HG03521 (cell line): ENCODE results near the gene SLC35G3.
"Not testable (repeated sequence)": the region's sequence is repeated elsewhere in the genome, so short reads cannot be mapped to it uniquely, and the experiment has no call there.

ENCODE experiments used
- ATAC-seq: cut with Tn5 transposase; IDR thresholded peaks from one replicate; pipeline ENCODE4 v1.9.1; 2021; ENCODE audit warnings: mild to moderate bottlenecking, moderate library complexity; ENCODE audit not compliant: unreplicated experiment

Gene SLC35G3

DNA sequence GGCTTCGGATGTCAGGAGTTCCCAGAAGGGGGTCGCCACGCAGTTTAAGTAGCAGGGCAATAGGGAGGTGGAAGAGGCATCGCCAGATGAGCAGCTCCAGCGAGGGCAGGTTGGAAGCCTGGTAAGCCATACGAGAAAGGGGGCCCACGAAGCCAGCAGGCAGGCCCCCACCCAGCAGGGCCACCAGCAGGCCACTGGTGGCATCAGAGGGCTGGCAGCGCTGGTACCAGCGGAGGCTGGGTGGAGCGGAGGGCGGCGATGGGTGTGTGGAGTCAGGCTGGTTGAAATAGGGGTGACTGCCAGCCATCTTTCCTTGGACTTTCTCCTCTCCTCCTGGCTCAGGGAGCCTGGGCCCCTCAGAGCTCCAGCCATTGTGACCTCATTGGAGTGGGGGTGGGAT, at the start of gene SLC35G3:
TSS of gene SLC35G3 (minus strand) at position 393 of the 400 bp plus-strand sequence. CDS start at position 307, 86 bp downstream.
- ATAC-seq = not testable (repeated sequence)

DNA sequence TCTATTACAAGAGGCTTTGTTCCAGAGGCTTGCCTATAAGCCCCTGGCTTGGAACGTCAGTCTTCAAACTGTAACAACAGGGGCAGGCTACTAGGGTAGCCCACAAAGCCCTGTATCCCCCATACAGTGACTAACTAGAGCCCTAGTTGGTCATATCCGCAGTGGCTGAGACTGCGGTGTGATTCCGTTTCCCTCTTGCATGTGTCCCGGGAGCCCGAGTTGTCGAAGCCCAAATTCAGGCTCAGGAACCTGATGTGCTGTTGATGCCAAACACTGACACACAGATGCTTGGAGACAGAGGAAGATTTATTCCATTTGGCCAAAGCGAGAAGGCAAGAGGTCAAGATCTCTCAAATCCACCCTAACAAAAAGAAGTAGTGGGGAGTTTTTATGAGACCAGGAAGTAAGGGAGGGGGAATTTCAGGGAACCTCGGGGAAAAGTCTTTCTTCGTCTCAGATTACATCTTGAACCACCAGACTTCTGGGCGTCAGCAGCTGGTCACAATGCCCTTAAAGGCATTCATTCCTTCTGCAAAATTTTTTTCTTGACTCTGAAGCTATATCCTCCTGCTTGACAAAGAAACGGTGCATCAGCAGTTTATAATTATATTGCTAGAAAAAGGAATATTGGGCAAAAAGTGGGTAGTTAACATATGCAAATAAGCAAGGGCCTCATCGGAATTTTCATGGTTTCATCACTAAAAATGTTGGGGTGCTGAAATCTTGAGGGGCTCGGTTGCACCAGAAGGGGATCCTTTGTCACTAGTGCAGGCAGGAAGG, 49.6 kb upstream of the SLC35G3 start:
- peak; percentile 3 for ATAC-seq

DNA sequence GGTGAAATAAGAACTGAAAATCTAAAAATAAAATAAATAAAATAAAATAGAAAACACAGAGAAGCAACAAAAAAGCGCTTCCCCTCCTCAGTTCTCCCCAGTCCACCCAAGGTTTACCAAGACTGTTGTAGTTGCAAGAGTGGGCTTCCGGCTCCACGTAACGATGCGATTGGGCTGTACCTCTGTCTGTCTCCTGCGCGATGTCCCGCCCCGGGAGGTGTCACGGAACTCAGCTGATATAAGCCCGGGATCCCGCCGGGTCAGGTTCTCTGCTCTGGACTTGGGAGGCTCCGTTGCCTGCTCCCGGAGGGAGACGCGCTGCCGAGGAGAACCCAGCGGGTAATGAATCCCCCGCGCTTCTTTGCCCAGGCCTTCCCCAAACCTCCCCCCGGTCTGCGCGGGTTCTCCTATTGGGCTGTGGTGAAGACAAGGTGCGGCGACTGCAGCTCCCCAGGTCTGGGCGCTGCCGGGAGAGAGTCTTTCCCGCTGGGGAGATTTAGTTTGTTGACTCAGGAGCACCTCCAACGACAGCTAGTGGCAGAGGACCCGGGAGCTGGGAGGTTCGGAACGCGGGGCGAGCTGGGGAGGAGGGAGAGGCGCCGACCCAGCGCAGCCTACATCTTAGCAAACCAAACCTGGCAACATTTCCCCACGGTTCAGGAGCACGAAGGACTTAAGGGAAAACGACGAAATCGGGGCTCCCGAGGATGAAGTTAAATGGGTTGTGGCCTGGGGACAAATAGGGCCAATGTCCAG, 48.8 kb upstream of the SLC35G3 start, which contains the start of gene SLFN5:
TSS of gene SLFN5 (plus strand) at position 268 of the 756 bp plus-strand sequence. CDS start 15,619 bp downstream, outside the sequence.
- peak; percentile 76 for ATAC-seq

DNA sequence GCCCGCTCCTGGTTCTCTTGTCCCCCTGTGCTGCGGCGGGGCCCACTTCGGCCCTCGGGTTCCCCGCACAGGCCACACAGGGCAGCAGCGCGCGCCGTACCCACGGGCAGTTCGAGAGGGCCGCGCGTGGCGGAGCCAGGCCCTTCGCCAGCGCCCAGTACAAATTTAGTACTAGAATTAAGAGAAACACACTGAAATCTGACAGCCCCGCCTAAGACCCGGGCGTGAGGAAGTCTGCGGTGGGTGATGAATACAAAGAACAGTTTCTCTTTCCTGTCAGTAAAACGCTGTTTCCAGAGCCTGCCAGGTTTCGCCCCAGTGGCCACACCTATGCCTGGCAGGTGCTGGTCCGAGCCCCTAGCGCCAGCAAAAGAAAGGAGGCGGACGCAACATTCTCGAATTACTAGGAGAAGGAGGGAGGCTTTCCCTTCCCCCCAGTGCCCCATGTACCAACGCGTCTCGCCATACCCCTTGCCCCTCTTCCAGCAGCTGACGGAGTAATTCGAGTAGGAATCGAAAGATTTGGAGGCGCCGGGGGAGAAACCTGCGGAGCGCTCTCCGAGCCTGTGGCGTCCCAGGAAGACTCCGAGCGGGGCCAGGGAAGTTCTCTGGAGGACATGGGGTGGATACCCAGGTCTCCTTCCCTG, 48.1 kb upstream of the SLC35G3 start:
- ATAC-seq = peak; percentile 49

DNA sequence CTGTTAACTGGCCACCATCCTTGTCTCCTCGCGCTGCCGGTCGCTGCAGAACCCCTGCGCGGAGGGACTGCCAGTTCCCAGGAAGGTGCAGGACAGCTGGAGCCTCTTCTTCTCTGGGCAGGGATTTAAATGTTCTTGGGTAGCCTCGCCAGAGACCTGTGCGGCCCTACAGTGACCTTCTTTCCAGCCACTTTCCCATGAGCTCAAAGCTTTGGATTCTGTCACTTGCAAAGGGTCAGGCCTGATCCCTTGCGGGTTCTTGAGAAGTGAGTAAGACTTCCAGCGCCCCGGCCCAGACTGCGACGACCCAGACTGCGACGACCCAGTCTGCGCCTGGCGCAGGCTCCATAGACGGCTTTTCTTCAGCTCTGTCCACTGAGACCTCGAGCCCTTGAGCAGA, 47.3 kb upstream of the SLC35G3 start:
- ATAC-seq = no peak

DNA sequence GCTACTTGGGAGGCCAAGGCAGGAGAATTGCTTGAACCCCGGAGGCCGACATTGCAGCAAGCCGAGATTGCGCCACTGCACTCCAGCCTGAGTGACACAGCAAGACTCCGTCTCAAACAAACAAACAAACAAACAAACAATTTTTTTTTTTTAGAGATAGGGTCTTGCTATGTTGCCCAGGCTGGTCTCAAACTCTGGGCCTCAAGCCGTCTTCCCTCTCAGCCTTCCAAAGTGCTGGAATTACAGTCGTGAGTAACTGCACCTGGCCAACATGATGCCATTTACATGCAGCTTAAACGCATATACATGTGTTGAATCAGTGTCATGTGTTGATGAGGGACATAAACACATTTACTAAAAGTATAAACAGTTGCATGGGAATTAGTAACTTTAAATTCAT, 46.7 kb upstream of the SLC35G3 start:
- ATAC-seq = no peak

DNA sequence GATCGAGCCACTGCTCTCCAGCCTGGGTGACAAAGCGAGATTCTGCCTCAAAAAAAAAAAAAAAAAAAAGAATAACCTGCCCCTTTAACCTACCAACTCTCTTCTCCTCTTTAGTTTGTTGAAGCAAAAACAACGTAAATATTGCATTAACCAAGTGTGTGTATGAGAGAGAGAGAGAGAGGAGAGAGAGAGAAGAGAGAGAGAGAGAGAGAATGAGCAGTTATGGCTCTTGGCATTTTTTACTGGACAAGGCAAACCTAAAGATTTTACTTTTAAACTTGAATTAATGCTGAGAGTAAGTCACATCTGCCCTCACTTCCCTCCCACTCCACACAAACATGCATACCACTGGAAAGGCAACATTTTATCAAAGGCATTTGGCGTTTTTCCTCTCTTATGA, 45.6 kb upstream of the SLC35G3 start:
- ATAC-seq = no peak

DNA sequence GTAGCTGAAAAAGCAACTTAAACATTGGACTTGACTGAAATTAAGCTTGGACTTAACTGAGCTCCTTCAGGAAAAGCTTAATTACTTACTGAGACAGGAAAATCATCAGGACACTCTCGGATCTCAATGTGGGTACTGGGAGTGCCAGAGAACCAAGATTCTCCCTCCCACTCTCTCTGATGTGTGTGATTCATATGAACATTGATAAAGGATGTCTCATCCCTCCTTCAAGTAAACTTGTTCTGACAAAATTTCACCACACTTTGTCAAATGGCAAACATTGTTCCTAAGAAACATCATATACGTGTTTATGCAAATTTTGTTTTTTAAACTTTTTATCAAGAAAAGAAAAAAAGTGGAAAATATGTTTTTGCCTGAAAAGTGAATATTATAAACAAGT, 44.6 kb upstream of the SLC35G3 start:
- ATAC-seq = no peak

DNA sequence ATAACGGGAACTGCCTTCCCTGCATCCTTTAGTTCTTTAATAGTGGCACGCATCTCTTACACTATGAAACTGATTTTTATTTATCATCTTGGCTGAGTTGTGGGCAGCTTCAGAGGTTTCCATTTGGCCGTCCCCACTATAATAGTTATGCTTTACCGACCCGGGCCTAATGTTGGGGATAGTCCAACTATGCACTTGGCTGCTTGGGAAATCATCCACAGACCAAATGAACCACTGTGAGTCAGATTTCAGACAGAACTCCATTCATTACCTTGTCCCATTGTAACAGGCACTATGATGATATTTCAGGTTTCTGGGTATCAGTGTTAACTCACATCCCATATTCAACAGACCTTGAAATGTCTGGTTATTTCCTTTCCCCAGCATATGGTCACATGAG, 42.6 kb upstream of the SLC35G3 start:
- ATAC-seq = no peak

DNA sequence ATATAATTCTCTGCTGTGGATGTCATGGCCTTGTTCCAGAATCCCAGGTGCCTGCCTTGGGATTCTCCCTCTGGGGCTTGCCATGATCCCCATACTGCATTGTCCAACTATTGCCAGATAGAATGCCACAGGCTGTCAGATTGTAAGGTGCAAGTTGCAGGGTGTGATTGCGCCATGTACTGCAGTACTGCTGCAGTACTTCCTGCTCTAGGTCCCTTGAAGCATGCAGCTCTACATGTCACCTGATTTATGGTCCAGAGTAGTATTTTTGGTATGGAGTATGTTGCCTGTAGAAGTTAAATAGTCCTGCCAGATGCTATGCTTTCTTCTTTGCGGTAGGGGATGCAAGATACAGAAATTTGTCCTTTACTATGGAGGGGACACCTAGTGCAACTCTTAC, 41.7 kb upstream of the SLC35G3 start:
- no peak for ATAC-seq

DNA sequence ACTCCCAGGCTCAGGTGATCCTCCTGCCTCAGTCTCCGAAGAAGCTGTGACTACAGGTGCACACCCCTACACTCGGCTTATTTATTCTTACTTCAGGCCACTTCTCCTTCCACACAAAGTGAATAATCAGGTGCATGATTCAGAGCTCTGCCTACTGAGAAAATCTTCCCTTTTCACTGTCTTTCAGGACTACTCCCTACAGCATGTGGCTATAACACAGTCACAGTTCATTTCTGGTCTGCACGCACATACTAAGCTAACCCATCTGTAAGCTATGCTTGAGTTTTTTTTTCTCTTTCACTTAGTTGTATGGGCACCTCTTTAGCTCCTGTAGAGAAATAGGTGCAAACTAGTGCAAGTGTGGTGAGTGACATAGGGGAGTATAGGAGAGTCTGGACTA, 41.1 kb upstream of the SLC35G3 start:
- ATAC-seq = no peak

DNA sequence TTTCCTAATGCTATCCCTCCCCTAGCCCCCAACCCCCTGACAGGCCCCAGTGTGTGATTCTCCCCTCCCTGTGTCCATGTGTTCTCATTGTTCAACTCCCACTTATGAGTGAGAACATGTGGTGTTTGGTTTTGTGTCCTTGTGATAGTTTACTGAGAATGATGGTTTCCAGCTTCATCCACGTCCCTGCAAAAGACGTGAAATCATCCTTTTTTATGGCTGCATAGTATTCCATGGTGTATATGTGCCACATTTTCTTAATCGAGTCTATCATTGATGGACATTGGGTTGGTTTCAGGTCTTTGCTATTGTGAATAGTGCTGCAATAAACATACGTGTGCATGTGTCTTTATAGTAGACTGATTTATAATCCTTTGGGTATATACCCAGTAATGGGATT, 40.1 kb upstream of the SLC35G3 start:
- ATAC-seq = not testable (repeated sequence)

DNA sequence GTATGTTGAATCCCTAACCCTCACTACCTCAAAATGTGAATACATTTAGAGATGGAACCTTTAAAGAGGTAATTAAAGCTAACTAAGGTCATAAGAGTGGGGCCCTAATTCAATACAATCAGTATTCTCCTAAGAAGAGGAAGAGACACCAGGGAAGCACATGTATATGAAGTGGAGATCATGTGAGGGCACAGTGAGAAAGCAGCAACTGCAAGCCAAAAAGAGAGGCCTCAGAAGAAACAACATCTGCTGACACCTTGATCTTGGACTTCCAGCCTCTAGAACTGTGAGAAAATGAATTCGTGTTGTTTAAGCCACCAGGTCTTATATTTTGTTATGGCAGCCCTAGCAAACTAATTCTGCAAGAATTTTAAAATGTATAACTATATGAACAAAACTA, 35.4 kb upstream of the SLC35G3 start:
- no peak for ATAC-seq

DNA sequence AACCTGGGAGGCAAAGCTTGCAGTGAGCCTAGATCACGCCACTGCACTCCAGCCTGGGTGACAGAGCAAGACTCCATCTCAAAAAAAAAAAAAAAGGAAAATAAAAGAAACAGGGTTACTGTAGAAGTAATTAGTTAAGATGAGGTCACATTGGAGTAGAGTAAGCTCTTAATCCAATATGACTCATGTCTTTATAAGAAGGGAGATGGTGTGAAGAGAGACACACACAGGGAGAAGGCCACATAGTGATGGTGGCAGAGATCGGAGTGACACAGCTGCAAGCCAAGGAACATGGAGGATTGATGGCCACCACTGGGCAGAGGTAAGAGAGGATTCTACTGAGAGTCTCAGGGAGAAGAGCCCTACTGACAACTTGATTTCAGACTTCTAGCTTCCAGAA, 33.4 kb upstream of the SLC35G3 start:
- no peak for ATAC-seq

DNA sequence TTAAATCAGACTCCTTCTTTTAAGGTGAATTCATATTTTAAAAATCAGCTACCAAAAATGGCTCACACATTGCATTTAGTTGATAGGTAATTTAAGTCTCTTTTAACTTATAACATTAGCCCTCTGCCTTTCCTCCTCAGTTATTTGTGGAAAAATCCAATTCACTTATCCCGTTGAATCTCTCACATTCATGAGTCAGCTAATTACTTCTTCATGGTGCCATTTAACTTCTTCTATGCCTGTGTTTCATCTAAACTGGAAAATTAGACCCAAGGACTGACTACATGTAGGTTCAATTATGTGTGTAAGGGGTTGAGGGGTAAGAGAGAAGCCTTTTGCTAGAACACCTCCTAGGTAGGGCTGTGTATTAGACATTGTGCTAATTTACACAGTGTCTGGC, 30.2 kb upstream of the SLC35G3 start:
- ATAC-seq = no peak

DNA sequence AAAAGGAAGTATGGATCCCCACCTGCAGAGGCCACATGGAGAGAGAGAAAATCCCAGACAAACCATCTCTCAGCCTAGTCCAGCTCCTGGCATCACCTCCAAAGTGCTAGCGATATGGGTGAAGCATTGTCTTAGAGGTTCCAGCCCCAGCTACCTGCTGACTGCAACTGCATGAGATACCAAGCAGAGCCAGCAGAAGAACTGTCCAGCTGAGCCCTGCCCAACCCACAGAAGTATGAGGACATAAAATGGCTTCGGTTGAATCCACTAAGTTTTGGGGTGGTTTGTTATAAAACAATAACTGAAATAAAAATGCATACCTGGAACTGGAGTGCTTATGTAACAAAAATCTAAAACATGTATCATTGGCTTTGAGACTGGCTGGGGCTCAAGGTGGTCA, 28.3 kb upstream of the SLC35G3 start:
- no peak for ATAC-seq

DNA sequence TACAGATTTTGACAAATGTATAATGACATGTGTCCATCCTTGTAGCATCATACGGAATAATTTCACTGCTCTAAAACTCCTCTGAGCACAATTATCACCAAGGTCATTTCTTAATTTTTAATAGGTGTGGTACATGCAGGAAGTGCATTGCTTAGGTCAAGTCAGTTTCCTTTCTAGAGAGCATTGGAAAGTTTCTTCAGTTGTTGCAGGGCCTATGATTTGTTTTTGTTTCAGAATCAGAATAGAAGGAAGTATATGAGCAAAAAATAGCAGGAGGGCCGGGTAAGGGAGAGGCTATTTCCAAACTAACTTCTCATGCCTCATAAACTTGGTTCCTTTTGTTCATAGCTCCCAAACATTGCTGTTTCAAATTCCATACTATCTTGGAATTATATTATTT, 24.7 kb upstream of the SLC35G3 start:
- ATAC-seq = no peak

DNA sequence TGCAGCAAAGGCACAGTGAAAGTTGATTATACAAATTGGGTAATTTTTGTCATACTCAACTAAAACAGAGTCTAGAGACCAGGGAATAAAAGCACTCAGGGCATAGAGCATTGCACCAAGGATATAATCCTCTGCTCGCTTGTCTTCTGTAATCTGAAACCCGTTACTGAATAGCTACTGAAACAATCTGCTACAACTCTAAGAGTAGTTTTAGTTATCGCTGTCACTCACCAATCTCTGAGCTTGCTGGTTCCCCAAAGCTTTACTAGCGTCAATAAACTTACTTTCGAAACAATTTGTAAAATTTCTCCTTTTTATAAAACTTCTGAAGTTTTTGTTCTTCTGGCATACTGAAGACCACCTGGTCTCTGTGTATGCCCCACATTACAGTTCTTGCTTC, 22.9 kb upstream of the SLC35G3 start:
- no peak for ATAC-seq

DNA sequence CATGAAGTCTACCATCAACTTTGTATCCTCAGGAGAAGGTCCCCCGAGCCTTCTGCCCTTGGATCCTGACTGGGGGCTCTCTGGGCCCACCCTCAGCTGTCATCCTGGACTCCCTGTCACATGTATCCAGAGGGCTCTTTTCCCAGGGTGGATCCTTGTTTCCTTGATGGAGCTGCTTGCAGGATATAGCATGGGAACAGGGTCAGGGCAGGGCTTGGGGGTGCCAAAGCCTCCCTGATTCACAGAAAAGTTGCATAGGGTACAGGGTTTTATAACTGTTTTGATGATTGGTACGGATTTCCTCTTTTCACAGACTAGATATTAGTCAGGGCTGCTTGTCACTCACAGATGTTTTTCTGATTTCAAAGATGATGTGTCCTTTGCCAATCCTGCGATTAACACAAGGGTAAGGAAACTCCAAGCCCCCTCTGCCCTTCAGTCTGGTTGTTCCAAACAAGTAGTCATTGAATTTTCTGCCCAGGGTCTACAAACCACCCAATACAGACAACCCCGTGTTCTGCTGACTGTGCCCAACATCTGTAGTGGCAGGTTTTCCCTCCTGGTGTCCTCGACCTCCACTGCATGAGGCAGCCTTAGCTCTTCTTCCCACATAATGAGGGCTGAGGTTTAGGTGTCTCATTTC, 20.6 kb upstream of the SLC35G3 start:
- ATAC-seq = no peak

DNA sequence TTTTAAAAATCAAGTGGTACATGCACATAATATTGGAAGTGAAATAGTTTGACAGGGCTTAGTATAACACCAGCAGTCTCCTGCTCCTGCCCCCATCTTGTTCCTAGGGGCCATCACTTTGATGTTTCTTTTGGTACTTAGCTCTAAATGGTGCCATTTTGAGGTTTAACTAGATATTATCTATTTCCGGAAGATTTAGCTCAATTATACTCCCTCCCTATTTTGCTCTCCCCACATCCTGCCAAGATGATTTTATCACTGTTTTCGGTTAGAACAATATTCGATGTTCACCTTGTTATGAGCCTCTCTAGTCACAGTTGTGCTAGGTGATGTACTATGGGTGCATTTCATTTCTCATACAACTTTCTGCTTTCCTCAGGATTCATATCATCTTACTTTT, 20.0 kb upstream of the SLC35G3 start:
- ATAC-seq = no peak

DNA sequence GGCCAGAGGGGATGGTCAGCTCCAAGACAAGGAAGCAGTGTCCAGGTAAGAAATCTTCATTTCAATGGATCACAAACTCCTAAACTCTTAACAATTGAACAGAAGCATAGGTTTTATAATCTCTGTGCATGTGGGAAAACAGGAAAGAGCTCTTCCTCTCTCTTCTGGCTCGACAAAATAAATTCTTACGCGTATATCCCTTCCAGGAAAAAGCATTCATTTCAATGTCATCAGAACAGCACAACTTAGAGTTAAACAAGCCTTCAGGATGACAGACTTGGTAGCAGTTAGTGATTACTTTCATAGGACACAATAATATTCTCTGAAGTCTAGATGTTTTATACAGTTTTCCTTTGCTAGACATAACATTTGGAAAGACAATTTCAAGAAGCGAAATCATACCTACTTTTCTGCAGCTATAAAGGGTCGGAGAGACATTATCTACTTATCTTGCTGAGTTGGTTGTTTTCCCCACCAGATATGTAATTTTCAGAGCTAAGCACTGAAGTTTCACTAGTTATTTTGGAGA, 19.3 kb upstream of the SLC35G3 start:
- no peak for ATAC-seq
